Esophagus squamous epithelium (tissue), 4 donors: ENCODE measurements around the gene MINDY4.

ENCODE experiments used
- POLR2A ChIP-seq, 4 donors: fragments of 450-650 bp; IDR thresholded peaks; one replicate each; pipeline ENCODE4 v1.6.1; 2017; ENCODE audit warnings: antibody characterized with exemption in 4 of 4, mild to moderate bottlenecking in 4 of 4, moderate library complexity in 3 of 4
- TF ChIP-seq, protein P1 (sequence below), 6 experiments: fragments of 450-650 bp in 4 of 6; fragments of 200-600 bp in 2 of 6; sonication (generic) in 2 of 6; IDR thresholded peaks; one replicate each; pipeline ENCODE4 v1.5.1; 2016 to 2019; ENCODE audit warnings: antibody characterized with exemption in 6 of 6, mild to moderate bottlenecking in 4 of 6, moderate library complexity in 4 of 6

DNA sequence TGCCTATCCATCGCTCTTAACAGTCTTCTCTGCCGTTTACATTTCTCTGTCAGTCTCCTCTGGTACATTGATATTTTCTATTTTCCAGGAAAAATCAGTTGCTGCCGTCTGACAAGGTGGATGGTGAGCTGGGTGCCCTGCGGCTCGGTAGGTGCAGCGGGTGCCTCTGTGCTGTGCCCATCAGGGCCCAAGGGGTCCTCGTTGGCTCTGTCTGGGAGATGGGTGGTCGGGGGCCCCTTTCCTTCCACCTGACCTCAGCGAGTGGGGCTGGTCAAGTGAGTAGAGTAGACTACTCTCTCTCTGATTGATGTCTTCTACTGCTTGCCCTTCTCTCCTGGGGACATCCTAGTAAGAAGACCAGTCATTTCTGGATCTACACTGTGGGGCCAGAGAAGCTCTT lies 57.4 kb downstream of the MINDY4 start:
- TF ChIP-seq, protein P1, sequence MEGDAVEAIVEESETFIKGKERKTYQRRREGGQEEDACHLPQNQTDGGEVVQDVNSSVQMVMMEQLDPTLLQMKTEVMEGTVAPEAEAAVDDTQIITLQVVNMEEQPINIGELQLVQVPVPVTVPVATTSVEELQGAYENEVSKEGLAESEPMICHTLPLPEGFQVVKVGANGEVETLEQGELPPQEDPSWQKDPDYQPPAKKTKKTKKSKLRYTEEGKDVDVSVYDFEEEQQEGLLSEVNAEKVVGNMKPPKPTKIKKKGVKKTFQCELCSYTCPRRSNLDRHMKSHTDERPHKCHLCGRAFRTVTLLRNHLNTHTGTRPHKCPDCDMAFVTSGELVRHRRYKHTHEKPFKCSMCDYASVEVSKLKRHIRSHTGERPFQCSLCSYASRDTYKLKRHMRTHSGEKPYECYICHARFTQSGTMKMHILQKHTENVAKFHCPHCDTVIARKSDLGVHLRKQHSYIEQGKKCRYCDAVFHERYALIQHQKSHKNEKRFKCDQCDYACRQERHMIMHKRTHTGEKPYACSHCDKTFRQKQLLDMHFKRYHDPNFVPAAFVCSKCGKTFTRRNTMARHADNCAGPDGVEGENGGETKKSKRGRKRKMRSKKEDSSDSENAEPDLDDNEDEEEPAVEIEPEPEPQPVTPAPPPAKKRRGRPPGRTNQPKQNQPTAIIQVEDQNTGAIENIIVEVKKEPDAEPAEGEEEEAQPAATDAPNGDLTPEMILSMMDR (IDR thresholded peaks at IDR 0.05): no peak
- TF ChIP-seq POLR2A (IDR thresholded peaks at IDR 0.05): no peak
